ENCODE measurements around the gene ZHX3. TPM values are rescaled to one million over a fixed set of nuclear protein-coding genes. Genes with fewer than 3 reads are reported as not detected.

The ZHX3 gene
- total and polyA plus RNA-seq, 2 of the 4 experiments (the other 2 are of a cell fraction): 25.0 to 28.0 TPM

DNA sequence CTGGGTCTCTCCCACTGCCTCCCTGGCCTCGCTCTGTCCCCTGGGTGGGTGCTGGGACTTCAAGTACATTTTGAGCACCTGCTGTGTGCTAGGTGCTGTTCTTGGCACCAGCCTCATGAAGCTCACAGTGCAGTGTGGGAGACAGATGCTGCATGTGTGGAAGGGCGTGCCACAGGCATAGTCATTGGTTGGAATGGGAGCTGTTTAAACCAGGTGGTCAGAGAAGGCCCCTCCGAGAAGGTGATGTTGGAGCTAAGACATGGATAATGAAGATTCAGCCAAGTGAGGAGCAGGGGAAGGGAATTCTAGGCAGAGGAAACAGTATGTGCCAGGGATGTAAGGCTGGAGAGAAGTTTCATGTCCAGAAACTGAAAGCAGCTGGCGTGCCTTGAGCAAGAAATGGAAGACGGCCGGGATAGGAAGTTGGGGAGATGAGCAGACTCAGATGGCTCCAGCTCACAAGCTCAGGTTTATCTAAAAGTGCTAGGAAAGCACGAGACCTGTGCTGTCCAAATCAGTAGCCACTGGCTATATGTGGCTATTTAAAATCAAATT lies 33.0 kb upstream of the ZHX3 start:
- Histone ChIP-seq H3K14ac (replicated peaks; ENCODE audit: low read depth, low read length) (no peak overlapping the region), H2BK5ac (ENCODE audit: low read depth, low read length, poor library complexity, severe bottlenecking) (no peak overlapping the region), H3K9me3 (ENCODE audit: control insufficient read depth, insufficient read depth, low read length) (no peaks in the 10 kb centered on the region), H4K5ac (ENCODE audit: low read depth, low read length) (no peak overlapping the region), H3K4me2 (ENCODE audit: low read depth, low read length) (no peak overlapping the region), H4K20me1 (ENCODE audit: insufficient read depth, low read length) (no peaks in the 10 kb centered on the region), H2BK20ac (ENCODE audit: low read depth, low read length) (no peak overlapping the region), H3K9me1 (ENCODE audit: insufficient read depth, low read length) (no peaks in the 10 kb centered on the region; the same call in 1 of the 2 replicates), H3K79me1 (ENCODE audit: low read depth in 1 of 2, low read length in 2 of 2) (no peaks in the 10 kb centered on the region), H3K4me3 (ENCODE audit: insufficient read depth, low read depth, low read length) (no peak overlapping the region), H3K4ac (ENCODE audit: low read depth, low read length) (no peak overlapping the region), H2AK5ac (ENCODE audit: low read depth, low read length) (no peak overlapping the region), H2AK9ac (replicated peaks; ENCODE audit: low read depth, low read length, poor library complexity) (no peak overlapping the region), H3K27ac (ENCODE audit: insufficient read depth, low read length) (no peak overlapping the region), H2BK15ac (ENCODE audit: low read depth, low read length) (no peak overlapping the region), H4K8ac (ENCODE audit: low read depth in 2 of 2, low read length in 2 of 2) (no peak overlapping the region), H2AFZ (replicated peaks; ENCODE audit: low read length, poor library complexity) (no peak overlapping the region), H4K91ac (ENCODE audit: insufficient read depth, low read depth, low read length) (no peak overlapping the region), H3K4me1 (ENCODE audit: control insufficient read depth, insufficient read depth, low read length) (peaks cover 6% of the 10 kb centered on the region; the same call in 1 of the 2 replicates), H3K9ac (ENCODE audit: low read depth, low read length) (no peak overlapping the region), H3K56ac (ENCODE audit: extremely low read depth, insufficient read depth, low read length) (no peak overlapping the region), H3K36me3 (ENCODE audit: control insufficient read depth, insufficient read depth, low read length) (no peaks in the 10 kb centered on the region; the same call in 1 of the 2 replicates), H3K23ac (ENCODE audit: low read depth, low read length) (no peak overlapping the region), H3K18ac (ENCODE audit: low read depth, low read length) (no peak overlapping the region), H2BK120ac (ENCODE audit: low read depth, low read length) (no peak overlapping the region), H3K27me3 (ENCODE audit: control insufficient read depth, insufficient read depth, low read length) (no peaks in the 10 kb centered on the region)
- TF ChIP-seq, protein P1, sequence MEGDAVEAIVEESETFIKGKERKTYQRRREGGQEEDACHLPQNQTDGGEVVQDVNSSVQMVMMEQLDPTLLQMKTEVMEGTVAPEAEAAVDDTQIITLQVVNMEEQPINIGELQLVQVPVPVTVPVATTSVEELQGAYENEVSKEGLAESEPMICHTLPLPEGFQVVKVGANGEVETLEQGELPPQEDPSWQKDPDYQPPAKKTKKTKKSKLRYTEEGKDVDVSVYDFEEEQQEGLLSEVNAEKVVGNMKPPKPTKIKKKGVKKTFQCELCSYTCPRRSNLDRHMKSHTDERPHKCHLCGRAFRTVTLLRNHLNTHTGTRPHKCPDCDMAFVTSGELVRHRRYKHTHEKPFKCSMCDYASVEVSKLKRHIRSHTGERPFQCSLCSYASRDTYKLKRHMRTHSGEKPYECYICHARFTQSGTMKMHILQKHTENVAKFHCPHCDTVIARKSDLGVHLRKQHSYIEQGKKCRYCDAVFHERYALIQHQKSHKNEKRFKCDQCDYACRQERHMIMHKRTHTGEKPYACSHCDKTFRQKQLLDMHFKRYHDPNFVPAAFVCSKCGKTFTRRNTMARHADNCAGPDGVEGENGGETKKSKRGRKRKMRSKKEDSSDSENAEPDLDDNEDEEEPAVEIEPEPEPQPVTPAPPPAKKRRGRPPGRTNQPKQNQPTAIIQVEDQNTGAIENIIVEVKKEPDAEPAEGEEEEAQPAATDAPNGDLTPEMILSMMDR (conservative IDR thresholded peaks at IDR 0.05; ENCODE audit: low read depth, low read length): no peak
- TF ChIP-seq POLR2A (IDR thresholded peaks at IDR 0.05; ENCODE audit: low read depth, low read length) (no peak), CHD1 (IDR thresholded peaks at IDR 0.05; ENCODE audit: low read depth, low read length) (no peak), BHLHE40 (IDR thresholded peaks at IDR 0.05; ENCODE audit: low read depth, low read length) (no peak), CEBPB (IDR thresholded peaks at IDR 0.05; ENCODE audit: low read depth, low read length) (no peak), FOS (IDR thresholded peaks at IDR 0.05; ENCODE audit: low read depth, low read length) (no peak), RAD21 (IDR thresholded peaks at IDR 0.05; ENCODE audit: low read length) (no peak), MXI1 (IDR thresholded peaks at IDR 0.05; ENCODE audit: borderline replicate concordance, low read depth, low read length) (no peak), MAFK (IDR thresholded peaks at IDR 0.05; ENCODE audit: low read depth, low read length) (no peak), MAZ (IDR thresholded peaks at IDR 0.05; ENCODE audit: borderline replicate concordance, low read depth, low read length) (no peak), NFE2L2 (IDR thresholded peaks at IDR 0.05; ENCODE audit: low read depth, low read length) (no peak), RFX5 (IDR thresholded peaks at IDR 0.05; ENCODE audit: low read depth, low read length) (no peak)
- POLR2A ChIA-PET (ENCODE audit: unreplicated experiment): no interaction called here
- CTCF ChIA-PET: interaction anchor here (0.6 to 0.9 kb wide), 4 partner anchors 10 to 188 kb away, joined by 3 to 5 read pairs (median 3); partner anchors contain the start of gene LPIN3
- in situ Hi-C loops (cut with MboI; ENCODE audit: low sequenced_read_pairs): no loop called here
- ATAC-seq (ENCODE audit: low read depth) (no peak), DNase-seq (no peak)
- dilution Hi-C loops (cut with HindIII; ENCODE audit: low sequenced_read_pairs, unreplicated experiment): no loop called here
- WGBS, 2 experiments (ENCODE audit: extremely low coverage in 2 of 2, insufficient read length in 1 of 2): 77% methylated on average over 6 of the region's 7 CpGs; no CpG with 5 or more reads in 1 of the 2 experiments
- intact Hi-C loops (cut with micrococcal nuclease): no loop called here
- no TSS peak for BruUV-seq (replicated peaks)
